GM21737 (cell line): ENCODE results near the gene CFAP161.

Source experiments
- ATAC-seq: cut with Tn5 transposase; IDR thresholded peaks from one replicate; pipeline ENCODE4 v1.9.1; 2021; ENCODE audit warnings: mild to moderate bottlenecking, moderate library complexity; ENCODE audit not compliant: unreplicated experiment

Gene CFAP161

DNA sequence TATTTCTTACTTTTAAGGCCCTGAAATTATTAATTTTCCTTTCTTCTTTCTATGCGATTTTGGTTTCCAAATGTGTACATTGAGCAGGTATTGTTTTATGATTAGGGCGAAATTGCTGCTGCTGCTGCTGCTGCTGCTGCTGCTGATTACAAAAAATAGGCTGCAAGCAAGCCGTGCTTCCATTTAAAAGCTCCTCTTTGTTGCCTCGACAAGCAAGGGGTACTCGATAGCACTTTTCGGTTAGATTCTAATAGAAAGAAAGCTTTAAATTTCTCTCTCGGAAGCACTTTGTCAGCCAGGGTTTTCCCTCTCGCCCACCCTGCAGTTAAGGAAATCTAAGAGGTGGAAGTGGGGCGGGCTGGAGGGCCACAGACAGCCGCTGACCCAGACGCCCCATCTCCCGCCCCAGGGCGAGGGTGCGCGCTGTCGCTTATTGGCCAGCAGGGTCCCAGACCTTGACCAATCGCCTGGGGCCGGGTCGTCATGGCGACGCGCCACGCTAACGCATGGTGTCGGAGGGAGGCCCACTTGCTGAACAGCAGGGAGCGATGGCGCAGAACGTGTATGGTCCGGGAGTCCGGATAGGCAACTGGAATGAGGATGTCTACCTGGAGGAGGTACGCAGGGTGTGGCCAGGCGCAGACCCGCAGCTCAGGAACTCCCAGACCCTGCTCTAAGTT lies at the start of gene CFAP161:
CFAP161 (plus strand) TSS at position 489 of the 680 bp plus-strand sequence; CDS start at position 549, 60 bp downstream.
- no peak for ATAC-seq

- ATAC-seq = no peak
These were observed 49.4 kb upstream of the CFAP161 start for GRCh38 chr15:81084716-81085115.

- ATAC-seq = no peak
These were observed 48.9 kb upstream of the CFAP161 start for GRCh38 chr15:81085213-81085612.

GRCh38 chr15:81085898-81086297 lies 48.2 kb upstream of the CFAP161 start:
- no peak for ATAC-seq

DNA sequence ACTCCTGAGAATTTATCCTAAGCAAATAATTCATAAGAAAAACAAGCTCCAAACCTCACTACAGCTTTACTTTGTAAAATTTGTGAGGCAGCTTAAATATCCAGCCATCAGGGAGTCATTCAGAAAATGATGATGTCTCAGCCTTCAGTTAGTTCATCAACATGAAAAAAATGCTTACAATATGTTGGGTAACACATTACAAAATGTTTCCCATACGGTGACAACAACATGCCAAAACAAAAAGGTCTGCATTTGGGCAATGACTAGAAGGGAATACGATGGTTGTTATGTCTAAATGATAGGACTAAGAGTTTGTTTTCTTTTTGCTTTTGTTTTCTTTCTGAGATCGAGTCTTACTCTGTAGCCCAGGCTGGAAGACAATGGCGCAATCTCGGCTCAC lies 47.0 kb upstream of the CFAP161 start:
- ATAC-seq = no peak

DNA sequence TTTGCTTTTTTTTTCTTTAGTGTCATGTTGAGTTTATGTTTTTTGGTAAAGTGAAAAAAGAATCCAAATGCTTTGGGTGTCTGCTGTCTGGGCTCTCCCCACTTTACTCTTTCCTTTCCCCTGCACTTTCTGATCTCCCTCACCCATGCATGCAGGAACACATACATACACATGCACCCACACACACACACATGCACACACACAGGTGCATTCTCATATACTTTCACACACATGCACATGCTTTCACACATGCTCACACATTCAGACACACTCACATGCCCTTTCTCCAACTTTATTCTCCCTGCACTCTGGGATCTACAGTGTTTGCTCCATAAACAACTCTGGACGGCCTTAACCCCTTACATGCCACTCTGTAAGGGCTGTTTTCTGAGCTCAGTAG lies 46.4 kb upstream of the CFAP161 start:
- ATAC-seq = no peak

- no peak for ATAC-seq
These were observed 45.5 kb upstream of the CFAP161 start for GRCh38 chr15:81088470-81089013.

DNA sequence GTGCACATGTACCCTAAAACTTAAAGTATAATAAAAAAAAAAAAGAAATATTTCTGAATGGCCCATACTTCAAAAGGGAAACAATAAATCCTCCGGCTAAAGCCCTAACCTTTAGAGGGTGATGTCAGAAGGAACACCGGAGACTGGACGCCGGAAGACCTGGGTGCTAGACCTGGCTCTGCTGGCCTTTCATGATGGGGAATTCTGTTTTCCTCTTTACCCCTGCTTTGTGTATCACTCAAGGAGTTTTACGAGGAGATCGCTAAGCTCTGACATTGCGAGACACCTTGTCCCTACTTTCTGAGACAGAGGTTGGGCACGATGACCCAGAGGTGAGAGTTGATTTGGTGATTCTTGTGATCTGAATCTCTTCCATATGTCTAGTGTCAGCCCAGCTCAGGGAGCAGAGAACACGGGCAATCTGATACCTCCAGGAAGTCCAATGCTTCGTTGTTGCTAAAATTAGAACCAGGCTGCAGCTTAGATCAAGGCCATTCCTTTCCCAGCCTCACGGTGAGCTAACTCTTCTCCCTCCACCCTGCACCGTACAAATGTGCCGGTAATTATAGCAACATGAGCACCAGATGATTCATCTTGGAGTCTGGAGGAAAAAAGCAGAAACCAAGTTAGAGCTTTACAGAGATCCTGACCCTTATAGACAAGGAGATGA lies 42.0 kb upstream of the CFAP161 start:
- ATAC-seq = no peak

DNA sequence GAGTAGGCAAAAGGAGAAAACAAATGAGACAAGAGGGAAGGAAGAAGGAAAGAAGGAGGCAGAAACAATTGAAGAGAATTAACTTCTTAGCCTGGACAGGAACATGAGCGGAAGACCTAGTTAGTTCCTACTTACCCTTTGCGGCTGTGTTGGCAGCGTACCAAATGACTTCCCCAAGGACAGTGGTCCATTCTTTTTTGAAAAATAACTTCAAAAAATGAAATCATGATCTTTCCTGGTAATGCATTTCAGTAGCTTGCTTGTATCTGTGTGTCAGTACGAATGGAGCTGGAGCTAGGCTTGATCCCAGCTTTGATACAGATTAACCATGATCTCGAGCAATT lies 41.5 kb upstream of the CFAP161 start:
- no peak for ATAC-seq

- ATAC-seq = no peak
These were observed 40.1 kb upstream of the CFAP161 start for GRCh38 chr15:81093961-81094360.

DNA sequence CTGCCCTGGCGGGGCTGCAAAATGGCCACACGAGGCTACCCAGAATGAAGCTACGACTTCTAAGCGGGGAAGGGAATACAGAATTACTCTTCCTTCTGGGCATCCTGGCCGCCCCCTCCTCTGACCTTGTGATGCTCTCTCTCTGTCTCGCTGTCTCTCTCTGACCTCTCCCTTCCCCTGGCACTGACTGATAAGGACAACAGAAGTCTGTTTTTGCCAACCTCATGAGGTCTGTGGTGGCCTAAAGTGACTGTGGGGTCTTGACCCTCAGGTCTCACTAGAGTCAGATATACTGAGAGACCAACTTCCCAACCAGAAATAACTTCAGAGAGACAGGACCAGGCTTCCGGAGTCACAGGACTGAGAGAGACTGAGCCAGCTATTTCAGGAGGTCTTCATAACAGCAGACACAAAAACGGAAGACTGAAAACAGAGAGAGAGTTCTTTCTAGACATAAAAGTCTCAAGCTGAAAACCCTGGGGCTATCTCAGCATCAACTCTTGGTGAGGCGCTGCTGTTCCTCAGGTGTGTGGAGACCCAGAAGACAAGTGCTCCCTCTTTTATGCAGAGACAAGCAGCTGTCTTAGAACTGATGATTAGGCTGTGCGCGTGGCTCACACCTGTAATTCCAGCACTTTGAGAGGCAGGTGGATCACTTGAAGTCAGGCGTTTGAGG lies 38.2 kb upstream of the CFAP161 start:
- no peak for ATAC-seq

DNA sequence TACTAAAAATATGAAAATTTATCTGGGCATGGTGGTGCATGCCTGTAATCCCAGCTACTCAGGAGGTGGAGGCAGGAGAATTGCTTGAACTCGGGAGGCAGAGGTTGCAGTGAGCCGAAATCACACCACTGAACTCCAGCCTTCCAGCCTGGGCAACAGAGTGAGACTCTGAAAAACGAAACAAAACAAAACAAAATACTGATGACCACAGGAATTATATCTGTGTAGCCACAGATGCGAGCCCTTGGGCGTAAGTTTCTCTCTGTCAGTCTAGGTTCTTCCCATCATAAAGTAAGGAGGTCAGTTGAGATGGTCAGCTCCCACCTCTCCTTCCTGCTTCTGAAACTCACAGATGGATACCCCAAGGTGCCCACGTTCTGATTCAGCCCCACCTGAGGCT lies 37.7 kb upstream of the CFAP161 start:
- ATAC-seq = no peak

DNA sequence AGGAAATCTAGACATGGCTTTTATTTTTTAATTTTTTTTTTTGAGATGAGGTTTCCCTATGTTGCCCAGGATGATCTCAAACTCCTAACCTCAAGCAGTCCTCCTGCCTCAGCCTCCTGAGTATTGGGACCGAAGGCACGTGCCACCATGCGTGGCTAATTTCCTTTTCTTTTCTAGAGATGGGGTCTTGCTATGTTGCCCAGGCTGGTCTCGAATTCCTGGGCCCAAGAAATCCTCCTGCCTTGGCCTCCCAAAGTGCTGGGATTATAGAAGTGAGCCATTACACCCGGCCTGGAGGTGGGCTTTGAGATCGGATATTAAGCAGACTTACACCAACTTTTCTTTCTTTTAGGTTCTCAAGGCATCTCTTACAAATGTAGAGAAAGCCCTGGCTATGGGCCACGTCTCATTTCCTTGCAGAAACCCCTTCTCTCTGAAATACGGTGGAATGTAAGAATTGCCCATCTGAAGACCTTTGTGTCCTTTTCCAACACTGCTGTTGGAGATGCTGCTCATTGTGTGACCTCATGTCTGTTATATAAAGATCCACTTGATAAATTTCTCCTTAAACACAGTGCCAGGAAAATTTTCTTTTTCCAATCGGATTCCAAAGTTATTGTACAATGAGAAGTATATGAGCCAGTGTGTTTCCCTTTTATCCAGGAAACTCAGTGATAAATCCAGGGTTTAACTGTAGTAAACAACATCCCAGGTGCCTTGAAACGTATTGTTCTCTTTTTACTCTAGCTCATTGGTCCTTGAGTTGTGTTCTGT lies 36.8 kb upstream of the CFAP161 start:
- ATAC-seq = no peak

DNA sequence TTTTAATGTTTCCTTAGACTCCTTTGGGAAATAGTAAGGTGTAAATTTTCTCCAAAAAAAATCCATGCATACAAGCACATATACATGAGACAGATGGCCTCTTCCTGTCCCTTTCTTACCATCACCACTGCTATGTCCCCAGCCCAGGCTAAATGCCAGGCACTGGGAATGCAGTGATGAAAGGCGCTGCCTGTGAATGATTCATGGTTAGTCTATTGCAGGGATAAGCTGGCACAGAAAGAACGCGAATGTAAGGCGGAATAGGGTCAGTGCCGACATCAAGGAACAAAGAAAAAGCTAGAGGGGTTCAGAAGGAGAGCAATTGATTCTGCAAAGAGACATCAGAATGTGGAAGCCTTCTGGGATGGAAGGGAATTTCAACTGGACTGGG lies 36.2 kb upstream of the CFAP161 start:
- ATAC-seq = no peak

- ATAC-seq = no peak
These were observed 35.7 kb upstream of the CFAP161 start for GRCh38 chr15:81098349-81098748.

GRCh38 chr15:81098861-81099651 lies 35.0 kb upstream of the CFAP161 start:
- ATAC-seq = no peak

DNA sequence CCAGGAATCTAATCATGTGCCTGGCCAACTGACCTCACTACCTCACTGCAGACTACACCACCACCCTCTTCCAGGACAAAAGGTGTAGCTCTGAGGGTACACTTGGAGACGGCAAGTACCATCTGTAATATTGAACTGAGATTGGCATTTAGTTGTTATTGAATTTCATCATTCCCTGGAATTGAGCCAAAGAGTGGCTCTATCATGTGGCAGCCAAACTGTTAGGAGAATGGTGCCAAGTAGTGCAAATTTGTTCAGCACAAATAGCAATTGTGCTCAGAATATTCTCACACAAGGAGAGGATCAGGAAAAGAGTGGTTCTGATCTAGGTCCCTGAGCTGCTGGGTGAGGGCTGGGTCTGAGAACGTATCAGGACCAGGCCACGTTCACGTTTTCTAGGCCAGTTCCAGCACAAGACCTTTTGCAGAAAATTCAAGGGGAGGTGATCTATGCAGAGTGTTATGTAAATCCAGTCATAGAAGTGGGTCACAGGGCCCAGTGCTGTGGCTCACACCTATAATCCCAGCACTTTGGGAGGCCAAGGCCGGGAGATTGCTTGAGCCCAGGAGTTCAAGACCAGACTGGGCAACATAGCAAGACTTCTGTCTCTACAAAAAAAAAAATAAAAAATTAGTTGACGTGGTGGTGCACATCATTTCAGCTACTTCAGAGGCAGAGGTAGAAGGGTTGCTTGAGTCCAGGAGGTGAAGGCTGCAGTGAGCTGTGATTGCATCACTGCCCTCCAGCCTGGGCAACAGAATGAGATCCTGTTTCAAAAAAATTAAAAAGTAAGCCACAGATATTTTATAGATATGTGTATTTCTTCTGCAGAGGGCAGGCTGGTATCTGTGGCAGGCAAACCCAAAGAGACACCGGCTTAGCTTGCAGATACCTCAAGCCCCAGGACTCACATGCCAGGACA lies 31.9 kb upstream of the CFAP161 start:
- no peak for ATAC-seq

DNA sequence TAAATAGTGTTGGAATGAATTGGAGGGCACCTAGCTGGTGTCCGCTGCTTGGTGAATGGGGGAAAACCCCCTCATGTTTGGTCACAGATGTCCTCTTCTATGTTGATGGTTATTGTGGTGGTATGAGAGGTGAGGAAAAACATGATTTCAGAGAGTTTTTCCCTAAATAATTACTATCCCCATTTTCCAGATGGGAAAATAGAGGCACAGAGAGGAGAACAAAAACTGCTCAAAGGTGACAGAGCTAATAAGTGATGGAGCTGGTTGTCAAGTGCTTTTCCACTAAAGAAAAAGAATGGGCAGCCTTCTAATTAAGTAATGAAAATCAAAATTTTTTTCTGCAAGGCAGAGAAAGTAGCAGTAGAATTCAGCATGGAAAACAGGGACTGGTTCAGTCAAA lies 30.2 kb upstream of the CFAP161 start:
- no peak for ATAC-seq

DNA sequence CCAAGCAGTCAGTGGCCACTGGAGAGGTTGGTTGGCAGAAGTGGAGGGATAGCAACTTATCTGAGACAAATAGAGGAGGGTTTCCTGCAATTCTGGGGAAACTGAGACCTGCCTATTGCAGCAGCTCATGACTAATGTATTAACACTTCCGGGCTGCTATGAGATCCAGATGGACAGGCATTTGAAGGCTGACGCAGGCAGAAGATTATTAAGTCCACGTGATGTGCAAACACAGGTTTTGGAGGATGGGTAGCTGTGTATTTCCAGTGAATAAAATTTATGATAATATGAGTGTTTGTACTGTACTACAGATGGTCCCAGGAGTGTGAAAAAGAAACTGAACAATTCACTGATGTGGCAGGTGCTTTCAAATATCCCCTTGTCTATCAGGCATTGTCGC lies 28.5 kb upstream of the CFAP161 start:
- ATAC-seq = no peak
